ENCODE data around the gene MIX23.

The MIX23 gene

GRCh38 chr3:122313281-122313680, 69.8 kb downstream of the MIX23 start:
- Histone ChIP-seq H3K9me2 (replicated peaks; ENCODE audit: low read depth, low read length) (no peaks in the 10 kb centered on the region), H3K27me3 (ENCODE audit: insufficient read depth, low read length, poor library complexity, severe bottlenecking) (peaks cover 50% of the 10 kb centered on the region), H3K9ac (ENCODE audit: low read depth, low read length, poor library complexity, severe bottlenecking) (no peak overlapping the region), H2AFZ (ENCODE audit: low read length) (no peak overlapping the region), H3K4me1 (ENCODE audit: insufficient read depth, low read length, poor library complexity, severe bottlenecking) (peaks cover 10% of the 10 kb centered on the region), H3K4me2 (ENCODE audit: low read depth, low read length, poor library complexity, severe bottlenecking) (peak overlapping the region; percentile 9), H3K79me2 (ENCODE audit: insufficient read depth, low read length) (no peaks in the 10 kb centered on the region), H3F3A (ENCODE audit: low read depth) (no peaks in the 10 kb centered on the region), H3K4me3 (ENCODE audit: low read length, poor library complexity, severe bottlenecking) (no peak overlapping the region), H4K20me1 (ENCODE audit: insufficient read depth, low read length, poor library complexity, severe bottlenecking) (no peaks in the 10 kb centered on the region), H3K9me3 (ENCODE audit: insufficient read depth, low read depth, low read length) (no peaks in the 10 kb centered on the region), H3K36me3 (ENCODE audit: insufficient read depth, low read length) (no peaks in the 10 kb centered on the region)
- TF ChIP-seq, protein P1, sequence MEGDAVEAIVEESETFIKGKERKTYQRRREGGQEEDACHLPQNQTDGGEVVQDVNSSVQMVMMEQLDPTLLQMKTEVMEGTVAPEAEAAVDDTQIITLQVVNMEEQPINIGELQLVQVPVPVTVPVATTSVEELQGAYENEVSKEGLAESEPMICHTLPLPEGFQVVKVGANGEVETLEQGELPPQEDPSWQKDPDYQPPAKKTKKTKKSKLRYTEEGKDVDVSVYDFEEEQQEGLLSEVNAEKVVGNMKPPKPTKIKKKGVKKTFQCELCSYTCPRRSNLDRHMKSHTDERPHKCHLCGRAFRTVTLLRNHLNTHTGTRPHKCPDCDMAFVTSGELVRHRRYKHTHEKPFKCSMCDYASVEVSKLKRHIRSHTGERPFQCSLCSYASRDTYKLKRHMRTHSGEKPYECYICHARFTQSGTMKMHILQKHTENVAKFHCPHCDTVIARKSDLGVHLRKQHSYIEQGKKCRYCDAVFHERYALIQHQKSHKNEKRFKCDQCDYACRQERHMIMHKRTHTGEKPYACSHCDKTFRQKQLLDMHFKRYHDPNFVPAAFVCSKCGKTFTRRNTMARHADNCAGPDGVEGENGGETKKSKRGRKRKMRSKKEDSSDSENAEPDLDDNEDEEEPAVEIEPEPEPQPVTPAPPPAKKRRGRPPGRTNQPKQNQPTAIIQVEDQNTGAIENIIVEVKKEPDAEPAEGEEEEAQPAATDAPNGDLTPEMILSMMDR (conservative IDR thresholded peaks at IDR 0.05; ENCODE audit: low read length) = no peak
- no peak for TF ChIP-seq EZH2phosphoT487 (IDR thresholded peaks at IDR 0.05; ENCODE audit: borderline replicate concordance)

DNA sequence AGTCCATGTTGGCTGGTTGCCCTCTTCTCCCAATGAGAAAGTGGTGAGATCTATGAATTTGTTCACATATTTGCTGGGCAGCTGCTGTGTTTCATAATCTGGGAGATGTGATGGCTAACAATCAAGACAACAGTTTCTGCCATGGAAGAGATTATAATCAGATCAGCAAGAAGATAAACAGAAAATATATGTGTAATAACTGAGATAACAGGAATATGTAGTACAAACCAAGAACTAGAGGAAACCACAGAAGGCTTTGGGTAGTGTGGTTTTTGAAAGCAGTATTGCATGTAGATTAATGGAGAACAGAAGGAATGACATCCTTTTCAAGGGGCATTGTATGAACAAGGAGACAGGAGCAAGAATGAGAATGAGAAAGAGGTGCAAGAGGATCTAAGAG, 70.2 kb downstream of the MIX23 start:
- Histone ChIP-seq H3K4me1 (ENCODE audit: insufficient read depth, low read length, poor library complexity, severe bottlenecking) (peaks cover 10% of the 10 kb centered on the region), H3K27me3 (ENCODE audit: insufficient read depth, low read length, poor library complexity, severe bottlenecking) (peaks cover 50% of the 10 kb centered on the region), H3K79me2 (ENCODE audit: insufficient read depth, low read length) (no peaks in the 10 kb centered on the region), H3F3A (ENCODE audit: low read depth) (no peaks in the 10 kb centered on the region), H3K36me3 (ENCODE audit: insufficient read depth, low read length) (no peaks in the 10 kb centered on the region), H3K9me3 (ENCODE audit: insufficient read depth, low read depth, low read length) (no peaks in the 10 kb centered on the region), H3K4me2 (ENCODE audit: low read depth, low read length, poor library complexity, severe bottlenecking) (peak overlapping the region; percentile 9), H3K9me2 (replicated peaks; ENCODE audit: low read depth, low read length) (no peaks in the 10 kb centered on the region), H3K9ac (ENCODE audit: low read depth, low read length, poor library complexity, severe bottlenecking) (no peak overlapping the region), H4K20me1 (ENCODE audit: insufficient read depth, low read length, poor library complexity, severe bottlenecking) (no peaks in the 10 kb centered on the region), H2AFZ (ENCODE audit: low read length) (no peak overlapping the region), H3K4me3 (ENCODE audit: low read length, poor library complexity, severe bottlenecking) (no peak overlapping the region)
- TF ChIP-seq, protein P1 (conservative IDR thresholded peaks at IDR 0.05; ENCODE audit: low read length) = no peak
- peak; percentile 52 for TF ChIP-seq EZH2phosphoT487 (IDR thresholded peaks at IDR 0.05; ENCODE audit: borderline replicate concordance)

DNA sequence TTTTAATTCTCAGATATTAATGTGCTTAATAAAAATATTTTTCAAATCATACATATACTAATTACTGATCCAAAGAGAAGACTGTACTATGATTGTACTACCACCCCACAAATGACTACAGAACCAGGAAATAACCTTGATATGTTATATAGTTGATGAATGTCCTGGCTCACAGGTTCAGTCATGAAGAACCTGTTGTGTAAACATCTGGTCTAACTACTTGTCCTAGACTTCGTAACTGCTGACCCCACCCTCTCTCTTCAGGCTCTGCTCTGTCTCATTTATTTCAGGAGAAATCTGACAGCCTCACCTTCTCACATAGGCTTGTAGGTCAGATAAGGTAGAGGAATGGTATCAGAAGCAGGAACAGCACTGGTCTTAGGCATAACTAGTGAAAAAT, 72.7 kb downstream of the MIX23 start:
- H3K9me2 ChIP-seq (replicated peaks; ENCODE audit: low read depth, low read length) = no peaks in the 10 kb centered on the region
- no peaks in the 10 kb centered on the region for H3K9me3 ChIP-seq (ENCODE audit: insufficient read depth, low read depth, low read length)
- H3K27me3 ChIP-seq (ENCODE audit: insufficient read depth, low read length, poor library complexity, severe bottlenecking) = peaks cover 31% of the 10 kb centered on the region
- H3K4me3 ChIP-seq (ENCODE audit: low read length, poor library complexity, severe bottlenecking) = no peak overlapping the region
- TF ChIP-seq EZH2phosphoT487 (IDR thresholded peaks at IDR 0.05; ENCODE audit: borderline replicate concordance) = no peak
- TF ChIP-seq, protein P1 (conservative IDR thresholded peaks at IDR 0.05; ENCODE audit: low read length) = no peak
- no peak overlapping the region for H3K9ac ChIP-seq (ENCODE audit: low read depth, low read length, poor library complexity, severe bottlenecking)
- H3F3A ChIP-seq (ENCODE audit: low read depth) = no peaks in the 10 kb centered on the region
- no peak overlapping the region for H3K4me2 ChIP-seq (ENCODE audit: low read depth, low read length, poor library complexity, severe bottlenecking)
- no peaks in the 10 kb centered on the region for H4K20me1 ChIP-seq (ENCODE audit: insufficient read depth, low read length, poor library complexity, severe bottlenecking)
- peaks cover 15% of the 10 kb centered on the region for H3K4me1 ChIP-seq (ENCODE audit: insufficient read depth, low read length, poor library complexity, severe bottlenecking)
- no peaks in the 10 kb centered on the region for H3K36me3 ChIP-seq (ENCODE audit: insufficient read depth, low read length)
- H2AFZ ChIP-seq (ENCODE audit: low read length) = no peak overlapping the region
- H3K79me2 ChIP-seq (ENCODE audit: insufficient read depth, low read length) = no peaks in the 10 kb centered on the region
